ENCODE data around the gene CHD3.

CHD3 gene

DNA sequence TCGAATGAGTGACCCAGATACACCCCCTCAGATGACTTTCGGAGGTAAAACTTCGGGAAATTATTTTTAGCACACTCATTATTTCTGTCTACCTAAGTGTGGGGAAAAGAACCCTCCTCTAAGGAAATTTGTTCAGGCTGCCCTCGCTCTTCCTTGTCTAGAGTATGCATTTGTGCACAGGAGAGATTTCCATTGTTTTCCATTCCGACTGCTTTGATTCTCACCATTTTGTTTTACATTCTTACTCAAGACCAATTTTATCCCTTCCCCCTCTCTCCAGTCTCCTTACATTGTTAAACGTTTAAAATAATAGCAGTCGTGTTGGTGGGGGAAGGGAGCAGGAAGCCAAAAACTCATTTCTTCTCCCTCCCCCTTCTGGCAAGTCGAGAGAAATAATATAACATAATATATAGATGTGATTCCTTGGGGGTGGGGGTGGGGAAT lies 1.5 kb upstream of the CHD3 start:
- Histone ChIP-seq H3K9ac (ENCODE audit: low read depth, low read length) (peak overlapping the region; percentile 44; the same call in 1 of the 2 replicates), H3K4me1 (ENCODE audit: insufficient read depth, low read length) (peaks cover 26% of the 10 kb centered on the region), H3K36me3 (ENCODE audit: insufficient read depth, low read length) (no peaks in the 10 kb centered on the region), H3K9me3 (ENCODE audit: control insufficient read depth, insufficient read depth, low read length) (no peaks in the 10 kb centered on the region)

DNA sequence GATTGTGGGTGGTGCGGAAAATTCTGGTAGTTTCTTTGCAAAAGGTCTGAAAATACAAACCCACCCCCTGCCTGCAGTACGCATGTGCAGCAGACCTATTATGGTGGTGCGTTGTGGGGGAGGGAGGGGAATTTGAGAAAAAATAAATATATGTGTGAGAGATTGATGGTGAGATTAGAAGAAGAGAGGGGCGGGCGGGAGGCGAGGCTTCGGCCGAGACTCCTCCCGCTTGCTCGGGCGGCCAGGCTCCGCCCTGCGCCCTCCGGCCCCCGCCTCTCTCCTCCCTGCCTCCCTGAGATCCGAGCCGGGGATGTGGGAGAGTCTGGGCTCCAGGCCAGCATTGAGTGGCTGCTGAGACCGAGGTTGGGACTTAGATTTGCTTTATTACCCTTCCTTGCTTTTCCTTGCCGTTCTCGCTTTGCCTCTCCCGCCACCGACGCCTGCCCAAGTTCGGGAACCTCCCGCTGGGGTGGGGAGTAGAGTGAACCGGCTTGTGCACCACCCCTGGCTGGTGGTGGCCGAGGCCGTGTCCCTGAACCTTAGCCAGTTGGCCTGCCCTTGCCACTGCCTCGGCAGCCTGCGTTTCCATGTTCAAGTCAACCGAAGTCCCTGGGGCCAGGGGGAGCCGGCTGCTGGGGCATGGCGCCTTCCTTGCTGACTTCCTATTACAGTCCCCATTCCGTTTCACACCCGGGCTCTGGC lies 956 bp upstream of the CHD3 start:
- Histone ChIP-seq H3K36me3 (ENCODE audit: insufficient read depth, low read length) (no peaks in the 10 kb centered on the region), H3K9me3 (ENCODE audit: control insufficient read depth, insufficient read depth, low read length) (no peaks in the 10 kb centered on the region), H3K4me1 (ENCODE audit: insufficient read depth, low read length) (peaks cover 26% of the 10 kb centered on the region), H3K9ac (ENCODE audit: low read depth, low read length) (peak overlapping the region; percentile 44)

DNA sequence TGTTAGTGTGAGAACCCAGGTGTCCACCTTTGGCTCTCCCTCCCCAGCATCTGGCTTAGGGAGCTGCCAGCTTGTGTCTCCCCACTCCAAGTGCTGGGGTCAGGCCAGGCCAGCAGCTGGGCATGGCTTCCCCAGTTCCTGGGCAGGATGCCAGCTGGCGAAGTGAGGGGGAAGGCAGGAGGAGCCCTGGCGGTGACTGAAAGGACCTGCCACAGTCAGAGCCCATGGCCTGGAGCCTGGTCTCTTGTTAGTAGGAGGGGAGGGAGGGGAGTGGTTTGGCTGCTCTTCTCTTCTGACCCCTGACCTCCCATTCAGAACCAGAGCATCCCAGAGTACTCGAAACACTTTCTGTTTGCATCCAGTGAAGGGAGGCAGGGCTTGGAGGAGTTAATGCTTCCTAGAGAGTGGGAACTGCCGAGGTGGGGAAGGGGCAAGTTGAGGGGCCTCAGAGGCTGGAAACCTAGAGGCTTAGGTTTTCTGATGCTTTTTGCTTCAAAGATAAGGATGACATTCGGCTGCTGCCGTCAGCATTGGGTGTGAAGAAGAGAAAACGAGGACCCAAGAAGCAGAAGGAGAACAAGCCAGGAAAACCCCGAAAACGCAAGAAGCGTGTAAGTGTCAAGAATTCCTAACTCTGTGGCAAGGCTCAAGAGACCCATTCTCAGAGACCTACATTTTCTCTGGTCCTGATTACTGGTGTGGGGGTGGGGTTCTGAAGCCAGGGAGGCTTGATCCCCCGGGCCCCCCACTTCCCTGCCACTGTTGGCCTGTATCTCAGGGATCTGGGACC lies 772 bp downstream of the CHD3 start:
- Histone ChIP-seq H3K9me3 (ENCODE audit: control insufficient read depth, insufficient read depth, low read length) (no peaks in the 10 kb centered on the region), H3K4me1 (ENCODE audit: insufficient read depth, low read length) (peaks cover 16% of the 10 kb centered on the region), H3K36me3 (ENCODE audit: insufficient read depth, low read length) (no peaks in the 10 kb centered on the region), H3K9ac (ENCODE audit: low read depth, low read length) (no peak overlapping the region)

DNA sequence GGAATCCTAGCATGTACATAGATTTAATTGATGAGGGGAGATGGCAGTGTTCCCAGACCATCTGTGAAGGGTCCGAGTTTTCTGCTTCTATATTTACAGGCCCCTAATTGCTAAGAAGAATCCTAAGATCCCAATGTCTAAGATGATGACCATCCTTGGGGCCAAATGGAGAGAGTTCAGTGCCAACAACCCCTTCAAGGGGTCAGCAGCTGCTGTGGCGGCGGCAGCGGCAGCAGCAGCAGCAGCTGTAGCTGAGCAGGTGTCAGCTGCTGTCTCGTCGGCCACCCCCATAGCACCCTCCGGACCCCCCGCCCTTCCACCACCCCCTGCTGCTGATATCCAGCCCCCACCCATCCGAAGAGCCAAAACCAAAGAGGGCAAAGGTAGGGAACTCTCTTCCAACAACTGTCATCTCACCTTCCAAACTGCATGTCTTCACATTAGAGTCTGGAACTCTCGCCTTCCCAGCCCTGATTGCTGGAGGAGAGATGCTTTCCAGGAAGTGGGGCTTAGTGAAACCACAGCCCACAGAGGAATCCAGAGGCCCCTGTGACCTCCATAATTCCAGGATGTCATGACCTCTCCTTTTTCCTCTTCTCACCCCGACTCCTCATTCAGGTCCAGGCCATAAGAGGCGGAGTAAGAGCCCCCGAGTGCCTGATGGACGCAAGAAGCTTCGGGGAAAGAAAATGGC lies 4.7 kb downstream of the CHD3 start:
- no peaks in the 10 kb centered on the region for H3K9me3 ChIP-seq (ENCODE audit: control insufficient read depth, insufficient read depth, low read length)
- no peaks in the 10 kb centered on the region; the same call in 1 of the 2 replicates for H3K36me3 ChIP-seq (ENCODE audit: insufficient read depth, low read length)
- H3K4me1 ChIP-seq (ENCODE audit: insufficient read depth, low read length) = peaks cover 12% of the 10 kb centered on the region
- H3K9ac ChIP-seq (ENCODE audit: low read depth, low read length) = no peak overlapping the region

DNA sequence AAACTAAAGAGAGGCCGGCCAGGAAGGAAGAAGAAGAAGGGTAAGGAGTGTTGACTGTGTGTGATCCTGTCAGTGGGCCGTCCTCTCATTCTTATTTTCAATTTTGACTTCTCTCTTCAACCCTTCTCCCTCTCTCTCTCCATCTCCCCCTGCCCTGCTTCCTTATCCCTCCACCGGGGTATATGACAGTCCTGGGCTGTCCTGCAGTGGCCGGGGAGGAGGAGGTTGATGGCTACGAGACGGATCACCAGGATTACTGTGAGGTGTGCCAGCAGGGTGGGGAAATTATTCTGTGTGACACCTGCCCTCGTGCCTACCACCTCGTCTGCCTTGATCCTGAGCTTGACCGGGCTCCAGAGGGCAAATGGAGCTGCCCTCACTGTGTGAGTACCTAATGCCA lies 5.6 kb downstream of the CHD3 start:
- Histone ChIP-seq H3K9ac (ENCODE audit: low read depth, low read length) (no peak overlapping the region), H3K9me3 (ENCODE audit: control insufficient read depth, insufficient read depth, low read length) (no peaks in the 10 kb centered on the region), H3K36me3 (ENCODE audit: insufficient read depth, low read length) (no peaks in the 10 kb centered on the region; the same call in 1 of the 2 replicates), H3K4me1 (ENCODE audit: insufficient read depth, low read length) (peaks cover 3% of the 10 kb centered on the region; the same call in 1 of the 2 replicates)

DNA sequence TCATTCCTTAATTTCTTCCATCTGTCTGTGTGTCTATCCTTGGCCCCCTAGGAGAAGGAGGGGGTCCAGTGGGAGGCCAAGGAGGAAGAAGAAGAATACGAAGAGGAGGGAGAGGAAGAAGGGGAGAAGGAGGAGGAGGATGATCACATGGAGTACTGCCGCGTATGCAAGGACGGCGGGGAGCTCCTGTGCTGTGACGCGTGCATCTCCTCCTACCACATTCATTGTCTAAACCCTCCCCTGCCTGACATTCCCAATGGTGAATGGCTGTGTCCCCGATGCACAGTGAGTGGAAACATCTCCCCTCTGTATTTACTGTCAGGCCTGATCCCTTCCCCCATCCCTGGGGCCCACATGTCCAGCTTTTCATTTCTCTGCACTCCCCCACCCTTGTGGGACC lies 6.3 kb downstream of the CHD3 start:
- Histone ChIP-seq H3K9ac (ENCODE audit: low read depth, low read length) (no peak overlapping the region), H3K4me1 (ENCODE audit: insufficient read depth, low read length) (no peaks in the 10 kb centered on the region), H3K36me3 (ENCODE audit: insufficient read depth, low read length) (no peaks in the 10 kb centered on the region; the same call in 1 of the 2 replicates), H3K9me3 (ENCODE audit: control insufficient read depth, insufficient read depth, low read length) (no peaks in the 10 kb centered on the region)

- H3K36me3 ChIP-seq (ENCODE audit: insufficient read depth, low read length) = no peaks in the 10 kb centered on the region; the same call in 1 of the 2 replicates
- H3K4me1 ChIP-seq (ENCODE audit: insufficient read depth, low read length) = no peaks in the 10 kb centered on the region
- H3K9ac ChIP-seq (ENCODE audit: low read depth, low read length) = no peak overlapping the region
- H3K9me3 ChIP-seq (ENCODE audit: control insufficient read depth, insufficient read depth, low read length) = no peaks in the 10 kb centered on the region
Observed at GRCh38 chr17:7897090-7897489, 8.5 kb downstream of the CHD3 start.

DNA sequence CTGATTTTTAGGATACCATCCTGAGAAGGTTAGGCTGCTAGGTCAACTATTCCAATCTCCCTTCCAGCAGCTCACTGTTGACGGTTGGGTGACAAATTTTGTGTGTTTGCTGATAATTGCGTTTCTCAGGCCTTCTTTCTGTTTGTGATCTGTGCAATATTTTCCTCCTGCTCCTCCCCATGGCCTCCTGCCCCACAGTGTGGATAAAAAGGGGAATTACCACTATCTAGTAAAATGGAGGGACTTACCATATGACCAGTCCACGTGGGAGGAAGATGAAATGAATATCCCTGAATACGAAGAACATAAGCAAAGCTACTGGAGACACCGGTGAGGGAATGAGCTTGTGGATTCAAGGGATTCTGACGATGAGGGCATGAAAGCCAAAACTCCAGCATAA lies 9.2 kb downstream of the CHD3 start:
- no peak overlapping the region for H3K9ac ChIP-seq (ENCODE audit: low read depth, low read length)
- H3K9me3 ChIP-seq (ENCODE audit: control insufficient read depth, insufficient read depth, low read length) = no peaks in the 10 kb centered on the region
- H3K4me1 ChIP-seq (ENCODE audit: insufficient read depth, low read length) = no peaks in the 10 kb centered on the region
- no peaks in the 10 kb centered on the region; the same call in 1 of the 2 replicates for H3K36me3 ChIP-seq (ENCODE audit: insufficient read depth, low read length)

DNA sequence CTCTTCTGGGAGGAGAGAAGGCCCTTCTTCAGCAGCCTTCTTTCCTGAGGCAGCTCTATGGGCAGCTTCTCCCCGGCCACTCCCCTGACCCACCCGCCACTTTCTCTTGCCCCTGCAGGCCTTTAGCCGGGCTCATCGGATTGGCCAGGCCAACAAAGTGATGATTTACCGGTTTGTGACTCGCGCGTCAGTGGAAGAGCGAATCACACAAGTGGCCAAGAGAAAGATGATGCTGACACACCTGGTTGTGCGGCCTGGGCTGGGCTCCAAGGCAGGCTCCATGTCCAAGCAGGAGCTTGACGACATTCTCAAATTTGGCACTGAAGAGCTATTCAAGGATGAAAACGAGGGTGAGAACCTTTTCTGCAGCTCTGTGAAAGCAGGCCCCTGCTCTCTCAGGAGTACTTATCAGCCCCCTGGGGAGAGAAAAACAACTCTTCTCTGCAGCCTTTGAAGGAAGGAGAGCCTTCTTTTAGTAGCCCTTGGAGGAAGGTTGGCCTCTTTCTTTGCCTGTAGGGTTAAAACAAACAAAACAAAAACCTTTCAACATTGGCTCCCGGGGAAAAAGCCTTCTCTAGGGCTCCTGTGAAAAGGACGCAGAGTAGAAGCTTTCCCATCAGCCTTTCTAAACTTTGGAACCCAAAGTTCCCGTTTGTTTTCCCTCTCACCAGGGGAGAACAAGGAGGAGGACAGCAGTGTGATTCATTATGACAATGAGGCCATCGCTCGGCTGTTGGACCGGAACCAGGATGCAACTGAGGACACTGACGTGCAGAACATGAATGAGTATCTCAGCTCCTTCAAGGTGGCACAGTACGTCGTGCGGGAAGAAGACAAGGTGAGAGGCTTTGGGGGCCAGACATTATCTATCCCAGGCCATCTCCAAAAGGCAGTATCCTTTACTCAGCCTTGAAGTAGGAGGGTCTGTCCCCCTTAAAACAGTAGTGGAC lies 14.8 kb downstream of the CHD3 start:
- Histone ChIP-seq H3K36me3 (ENCODE audit: insufficient read depth, low read length) (no peaks in the 10 kb centered on the region), H3K9ac (ENCODE audit: low read depth, low read length) (no peak overlapping the region), H3K4me1 (ENCODE audit: insufficient read depth, low read length) (no peaks in the 10 kb centered on the region), H3K9me3 (ENCODE audit: control insufficient read depth, insufficient read depth, low read length) (no peaks in the 10 kb centered on the region)

GRCh38 chr17:7909089-7909488 lies 20.5 kb downstream of the CHD3 start:
- Histone ChIP-seq H3K36me3 (ENCODE audit: insufficient read depth, low read length) (no peaks in the 10 kb centered on the region; the same call in 1 of the 2 replicates), H3K9me3 (ENCODE audit: control insufficient read depth, insufficient read depth, low read length) (no peaks in the 10 kb centered on the region), H3K9ac (ENCODE audit: low read depth, low read length) (no peak overlapping the region)

GRCh38 chr17:7910281-7910680 lies 21.7 kb downstream of the CHD3 start:
- Histone ChIP-seq H3K4me1 (ENCODE audit: insufficient read depth, low read length) (0 out of 2 replicates have a peak, but pooled peaks cover 3% of the 10 kb centered on the region), H3K9ac (ENCODE audit: low read depth, low read length) (no peak overlapping the region), H3K9me3 (ENCODE audit: control insufficient read depth, insufficient read depth, low read length) (no peaks in the 10 kb centered on the region), H3K36me3 (ENCODE audit: insufficient read depth, low read length) (no peaks in the 10 kb centered on the region; the same call in 1 of the 2 replicates)

More at GRCh38 chr17:7909089-7909488, 20.5 kb downstream of the CHD3 start:
- no peaks in the 10 kb centered on the region for H3K4me1 ChIP-seq (ENCODE audit: insufficient read depth, low read length)

- H3K36me3 ChIP-seq (ENCODE audit: insufficient read depth, low read length) = no peaks in the 10 kb centered on the region; the same call in 1 of the 2 replicates
- H3K4me1 ChIP-seq (ENCODE audit: insufficient read depth, low read length) = 0 out of 2 replicates have a peak, but pooled peaks cover 3% of the 10 kb centered on the region
- H3K9me3 ChIP-seq (ENCODE audit: control insufficient read depth, insufficient read depth, low read length) = no peaks in the 10 kb centered on the region
- H3K9ac ChIP-seq (ENCODE audit: low read depth, low read length) = no peak overlapping the region
Observed at GRCh38 chr17:7910711-7911110, 22.1 kb downstream of the CHD3 start.

GRCh38 chr17:7911116-7911515 lies 22.5 kb downstream of the CHD3 start:
- Histone ChIP-seq H3K9ac (ENCODE audit: low read depth, low read length) (no peak overlapping the region), H3K4me1 (ENCODE audit: insufficient read depth, low read length) (0 out of 2 replicates have a peak, but pooled peaks cover 3% of the 10 kb centered on the region), H3K9me3 (ENCODE audit: control insufficient read depth, insufficient read depth, low read length) (no peaks in the 10 kb centered on the region), H3K36me3 (ENCODE audit: insufficient read depth, low read length) (no peaks in the 10 kb centered on the region; the same call in 1 of the 2 replicates)
